Lower lobe of right lung (tissue), 2 donors: ENCODE measurements around the gene CLEC12A. TPM values are rescaled to one million over a fixed set of nuclear protein-coding genes. Genes with fewer than 3 reads are reported as not detected.

Experiments
- ATAC-seq, 2 donors: fragments of 200-7000 bp; cut with Tn5 transposase; one replicate each; pipeline ENCODE4 v1.9.1; 2020 to 2022; ENCODE audit warnings: mild to moderate bottlenecking in 2 of 2, moderate library complexity in 2 of 2
- DNase-seq: peaks from one replicate; pipeline ENCODE4 v3.0.0-alpha.2; 2020
- H3K27ac ChIP-seq: fragments of 200-600 bp; one replicate; pipeline ENCODE4 v1.8.0; 2022
- H3K27me3 ChIP-seq: fragments of 200-600 bp; one replicate; pipeline ENCODE4 v1.8.0; 2022; ENCODE audit warnings: low read depth
- H3K36me3 ChIP-seq: fragments of 200-600 bp; one replicate; pipeline ENCODE4 v1.8.0; 2022; ENCODE audit warnings: mild to moderate bottlenecking
- H3K4me1 ChIP-seq: fragments of 200-600 bp; one replicate; pipeline ENCODE4 v1.8.0; 2022
- H3K4me3 ChIP-seq: fragments of 200-600 bp; one replicate; pipeline ENCODE4 v1.8.0; 2022; ENCODE audit warnings: mild to moderate bottlenecking
- H3K9me3 ChIP-seq: fragments of 200-600 bp; one replicate; pipeline ENCODE4 v1.8.0; 2022
- intact Hi-C: fragments of 100-400 bp; cut with DNase I; formaldehyde crosslinking; loops from one replicate; pipeline ENCODE4 v1.11.0; 2022
- total RNA-seq: library from RNA; stranded (reverse); fragmentation: NEBNext Ultra II Directional; extraction: Animal tissue kit (Norgen Biotek cat#: 25700); gene quantifications from one replicate; pipeline ENCODE4 v1.2.1, GENCODE V29; 2021
- TF ChIP-seq, protein P1 (sequence below): fragments of 200-600 bp; IDR thresholded peaks from one replicate; pipeline ENCODE4 v1.8.0; 2022; ENCODE audit warnings: antibody characterized with exemption, mild to moderate bottlenecking
- donor health status: DM: no; HTN: yes; CAD: no; lungs with severe emphysema.

CLEC12A gene
- total RNA-seq, 1 donor from 2014 or later = 88.3 TPM

DNA sequence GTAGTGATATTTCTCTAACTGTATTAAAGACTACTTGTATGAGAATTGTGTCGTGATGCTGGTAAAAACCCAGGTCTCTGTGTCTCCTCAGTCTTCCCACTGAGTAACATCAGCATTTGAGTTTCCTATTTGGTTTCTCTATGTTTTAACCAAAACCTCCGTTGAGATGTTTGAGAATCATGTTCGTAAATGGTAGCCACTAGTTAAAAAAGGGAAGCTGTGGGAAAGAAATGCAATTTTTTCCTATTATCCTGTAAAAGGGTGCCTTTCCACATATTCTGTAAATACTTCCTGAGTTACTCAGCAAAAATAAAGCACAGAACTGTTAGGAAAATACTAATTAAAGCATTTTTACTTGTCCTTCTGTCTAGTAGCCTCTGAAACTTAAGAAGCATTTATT lies 20.7 kb downstream of the CLEC12A start:
- intact Hi-C loops = no loop called here
- TF ChIP-seq, protein P1, sequence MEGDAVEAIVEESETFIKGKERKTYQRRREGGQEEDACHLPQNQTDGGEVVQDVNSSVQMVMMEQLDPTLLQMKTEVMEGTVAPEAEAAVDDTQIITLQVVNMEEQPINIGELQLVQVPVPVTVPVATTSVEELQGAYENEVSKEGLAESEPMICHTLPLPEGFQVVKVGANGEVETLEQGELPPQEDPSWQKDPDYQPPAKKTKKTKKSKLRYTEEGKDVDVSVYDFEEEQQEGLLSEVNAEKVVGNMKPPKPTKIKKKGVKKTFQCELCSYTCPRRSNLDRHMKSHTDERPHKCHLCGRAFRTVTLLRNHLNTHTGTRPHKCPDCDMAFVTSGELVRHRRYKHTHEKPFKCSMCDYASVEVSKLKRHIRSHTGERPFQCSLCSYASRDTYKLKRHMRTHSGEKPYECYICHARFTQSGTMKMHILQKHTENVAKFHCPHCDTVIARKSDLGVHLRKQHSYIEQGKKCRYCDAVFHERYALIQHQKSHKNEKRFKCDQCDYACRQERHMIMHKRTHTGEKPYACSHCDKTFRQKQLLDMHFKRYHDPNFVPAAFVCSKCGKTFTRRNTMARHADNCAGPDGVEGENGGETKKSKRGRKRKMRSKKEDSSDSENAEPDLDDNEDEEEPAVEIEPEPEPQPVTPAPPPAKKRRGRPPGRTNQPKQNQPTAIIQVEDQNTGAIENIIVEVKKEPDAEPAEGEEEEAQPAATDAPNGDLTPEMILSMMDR = no peak
- H3K9me3 ChIP-seq = no peaks in the 10 kb centered on the region
- no peak overlapping the region for H3K27ac ChIP-seq
- no peaks in the 10 kb centered on the region for H3K4me1 ChIP-seq
- H3K36me3 ChIP-seq = no peaks in the 10 kb centered on the region
- H3K4me3 ChIP-seq = no peak overlapping the region
- no peak for DNase-seq
- H3K27me3 ChIP-seq = no peaks in the 10 kb centered on the region
- no peak for ATAC-seq

GRCh38 chr12:9992296-9992695 lies 21.1 kb downstream of the CLEC12A start:
- H3K27me3 ChIP-seq = no peaks in the 10 kb centered on the region
- H3K36me3 ChIP-seq = no peaks in the 10 kb centered on the region
- no peak overlapping the region for H3K4me3 ChIP-seq
- TF ChIP-seq, protein P1 = no peak
- H3K9me3 ChIP-seq = no peaks in the 10 kb centered on the region
- intact Hi-C loops = no loop called here
- H3K27ac ChIP-seq = no peak overlapping the region
- H3K4me1 ChIP-seq = no peaks in the 10 kb centered on the region
- no peak for DNase-seq
- ATAC-seq = no peak

DNA sequence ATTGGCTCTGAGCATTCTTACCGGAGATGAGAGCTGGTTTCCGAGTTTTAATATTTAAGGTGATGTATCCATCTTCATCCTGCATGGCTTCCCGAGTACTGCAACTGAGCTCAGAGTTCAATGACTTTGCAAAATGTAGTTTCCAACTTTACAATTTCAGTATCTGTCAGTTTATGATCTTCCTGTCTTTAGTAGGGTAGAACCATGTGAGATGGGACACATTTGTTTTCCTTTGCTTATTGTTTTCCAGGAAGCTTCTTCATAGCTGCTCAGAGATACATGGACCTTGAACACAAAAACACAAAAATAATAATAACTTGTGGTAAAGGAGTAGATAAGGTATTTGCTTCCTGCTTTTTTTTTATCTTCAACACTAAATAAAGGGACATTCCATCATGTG lies 27.8 kb downstream of the CLEC12A start, which contains the start of gene CLEC1B:
Gene CLEC1B, minus strand, starts transcription at position 106 of the 400 bp plus-strand sequence. Its CDS starts 21 bp downstream, at position 85.
- no peaks in the 10 kb centered on the region for H3K27me3 ChIP-seq
- H3K4me3 ChIP-seq = no peak within 1 kb of the TSS
- DNase-seq (no peak), ATAC-seq (no peak)
- no peaks in the 10 kb centered on the region for H3K4me1 ChIP-seq
- intact Hi-C loops = no loop called here
- no peaks in the 10 kb centered on the region for H3K36me3 ChIP-seq
- TF ChIP-seq, protein P1 = no peak
- no peaks in the 10 kb centered on the region for H3K9me3 ChIP-seq
- H3K27ac ChIP-seq = no peak within 1 kb of the TSS

GRCh38 chr12:10001171-10001776 lies 30.1 kb downstream of the CLEC12A start:
- Histone ChIP-seq H3K4me1 (no peaks in the 10 kb centered on the region), H3K9me3 (no peaks in the 10 kb centered on the region), H3K27me3 (no peaks in the 10 kb centered on the region), H3K36me3 (no peaks in the 10 kb centered on the region), H3K27ac (no peak overlapping the region), H3K4me3 (no peak overlapping the region)
- intact Hi-C loops = no loop called here
- ATAC-seq = no peak
- DNase-seq = no peak
- TF ChIP-seq, protein P1 = no peak

GRCh38 chr12:10012630-10013330 lies 41.6 kb downstream of the CLEC12A start:
- Histone ChIP-seq H3K4me1 (no peaks in the 10 kb centered on the region), H3K9me3 (no peaks in the 10 kb centered on the region), H3K27ac (no peak overlapping the region), H3K27me3 (peaks cover 5% of the 10 kb centered on the region), H3K36me3 (no peaks in the 10 kb centered on the region), H3K4me3 (no peak overlapping the region)
- intact Hi-C loops = no loop called here
- ATAC-seq (no peak), DNase-seq (no peak)
- TF ChIP-seq, protein P1 = no peak
